ENCODE results near the gene NUP37. TPM values are rescaled to one million over a fixed set of nuclear protein-coding genes. Genes with fewer than 3 reads are reported as not detected.

Gene NUP37
- total and polyA plus RNA-seq, 9 of the 15 experiments (the other 6 are each of a cell fraction or from before 2014, with no cell fraction given) = 72.2 to 429 (median 170) TPM

- intact Hi-C loops (cut with micrococcal nuclease) (no loop called here), in situ Hi-C loops (cut with MboI) (no loop called here)
- Histone ChIP-seq H4K20me1 (replicated peaks; ENCODE audit: control insufficient read depth, insufficient read depth, low read length) (no peaks in the 10 kb centered on the region), H3K36me3 (ENCODE audit: control insufficient read depth, insufficient read depth, low read length) (peaks cover 17% of the 10 kb centered on the region; the same call in 2 of the 3 replicates), H3K9ac (ENCODE audit: insufficient read depth in 1 of 2, low read depth in 2 of 2, low read length in 2 of 2) (no peak overlapping the region), H3K27ac (ENCODE audit: extremely low read depth, low read depth, low read length) (no peak overlapping the region), H3K4me1 (replicated peaks in 1 of 2; ENCODE audit: control insufficient read depth in 2 of 2, insufficient read depth in 2 of 2, low read length in 2 of 2) (no peaks in the 10 kb centered on the region), H3K9me1 (ENCODE audit: control insufficient read depth, insufficient read depth, low read length) (no peaks in the 10 kb centered on the region), H3K9me3 (replicated peaks; ENCODE audit: control insufficient read depth, insufficient read depth, low read depth, low read length) (no peaks in the 10 kb centered on the region), H3K4me2 (ENCODE audit: insufficient read depth, low read length) (no peak overlapping the region), H3K4me3 (no peak overlapping the region), H3K79me2 (ENCODE audit: control insufficient read depth, insufficient read depth, low read length) (peaks cover 13% of the 10 kb centered on the region), H3K27me3 (ENCODE audit: control insufficient read depth in 2 of 2, insufficient read depth in 2 of 2, low read length in 2 of 2) (no peaks in the 10 kb centered on the region), H2AFZ (ENCODE audit: low read depth, low read length) (no peak overlapping the region)
- DNase-seq (ENCODE audit: extremely low read depth in 1 of 4, low spot score in 3 of 4) = no peak
- BruUV-seq (replicated peaks) = no TSS peak
- WGBS (ENCODE audit: insufficient coverage, low coverage, missing lambda C conversion rate) = 100% methylated on average over 1 of the region's 1 CpG
- ATAC-seq = no peak
- CTCF ChIA-PET (ENCODE audit: low intra/inter-chr PET ratio) = no interaction called here
- POLR2A ChIA-PET = no interaction called here
- no peak for FAIRE-seq
- TF ChIP-seq PREB (CRISPR knock-in tag; IDR thresholded peaks at IDR 0.05) (no peak), CREBBP (IDR thresholded peaks at IDR 0.05; ENCODE audit: low read depth, low read length) (no peak), RBFOX2 (IDR thresholded peaks at IDR 0.05; ENCODE audit: low read depth, low read length) (no peak), HNRNPL (IDR thresholded peaks at IDR 0.05; ENCODE audit: low read depth, low read length) (no peak), SRSF3 (IDR thresholded peaks at IDR 0.05; ENCODE audit: insufficient read depth, low read length) (no peak), MBD2 (IDR thresholded peaks at IDR 0.05; ENCODE audit: borderline replicate concordance, low read depth) (no peak), ZNF586 (CRISPR knock-in tag; conservative IDR thresholded peaks at IDR 0.05) (no peak), ZNF655 (CRISPR knock-in tag; IDR thresholded peaks at IDR 0.05) (no peak), FOS (IDR thresholded peaks at IDR 0.05; ENCODE audit: extremely low read depth, insufficient read length) (no peak), RUNX1 (IDR thresholded peaks at IDR 0.05; ENCODE audit: low read depth) (no peak), ZFPM2 (CRISPR knock-in tag; IDR thresholded peaks at IDR 0.05) (no peak), MEF2A (IDR thresholded peaks at IDR 0.05; ENCODE audit: control insufficient read depth, low read depth, low read length) (no peak), THAP7 (CRISPR knock-in tag; IDR thresholded peaks at IDR 0.05) (no peak), ZSCAN29 (IDR thresholded peaks at IDR 0.05) (no peak), STAT5B (CRISPR knock-in tag; IDR thresholded peaks at IDR 0.05) (no peak), ZZZ3 (IDR thresholded peaks at IDR 0.05) (no peak), FOXO4 (CRISPR knock-in tag; IDR thresholded peaks at IDR 0.05) (no peak)
Observed at GRCh38 chr12:102144221-102144620, 24.3 kb upstream of the NUP37 start.
